Astrocyte of the cerebellum (primary cell): ENCODE results near the gene AK4.
"Not testable (repeated sequence)": the region's sequence is repeated elsewhere in the genome, so short reads cannot be mapped to it uniquely, and the experiment has no call there.

ENCODE experiments used
- DNase-seq: peaks from one replicate; pipeline ENCODE4 v3.0.0-alpha.2; 2011; ENCODE audit warnings: low read depth
- H3K4me3 ChIP-seq: 2 replicates; pipeline ENCODE4 v1.5.1; 2011; ENCODE audit warnings: mild to moderate bottlenecking, low read depth, low read length, moderate library complexity
- CTCF ChIP-seq: IDR thresholded peaks from 2 replicates; pipeline ENCODE4 v1.5.1; 2012; ENCODE audit warnings: low read length, low read depth, moderate library complexity, mild to moderate bottlenecking; ENCODE audit errors: missing control alignments
- in situ Hi-C: cut with HindIII; loops from 2 replicates; pipeline ENCODE4 v1.10.0; 2017; ENCODE audit warnings: low sequenced_read_pairs

Gene AK4

DNA sequence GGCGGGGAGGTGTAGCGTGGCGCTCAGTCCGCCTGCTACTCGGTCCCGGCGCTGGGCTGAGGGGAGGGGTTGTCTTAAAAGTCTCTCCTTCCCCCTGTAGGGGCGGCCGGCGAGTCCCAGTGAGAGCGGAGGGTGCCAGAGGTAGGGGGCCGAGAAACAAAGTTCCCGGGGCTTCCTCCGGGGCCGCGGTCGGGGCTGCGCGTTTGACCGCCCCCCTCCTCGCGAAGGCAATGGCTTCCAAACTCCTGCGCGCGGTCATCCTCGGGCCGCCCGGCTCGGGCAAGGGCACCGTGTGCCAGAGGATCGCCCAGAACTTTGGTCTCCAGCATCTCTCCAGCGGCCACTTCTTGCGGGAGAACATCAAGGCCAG is at the start of gene AK4:
TSS of gene AK4 (plus strand) at position 26 of the 370 bp plus-strand sequence. CDS start at position 231, 205 bp downstream.
- in situ Hi-C loops, DNase-seq: not testable (repeated sequence)
- H3K4me3 ChIP-seq: peak within 1 kb of the TSS; percentile 53

DNA sequence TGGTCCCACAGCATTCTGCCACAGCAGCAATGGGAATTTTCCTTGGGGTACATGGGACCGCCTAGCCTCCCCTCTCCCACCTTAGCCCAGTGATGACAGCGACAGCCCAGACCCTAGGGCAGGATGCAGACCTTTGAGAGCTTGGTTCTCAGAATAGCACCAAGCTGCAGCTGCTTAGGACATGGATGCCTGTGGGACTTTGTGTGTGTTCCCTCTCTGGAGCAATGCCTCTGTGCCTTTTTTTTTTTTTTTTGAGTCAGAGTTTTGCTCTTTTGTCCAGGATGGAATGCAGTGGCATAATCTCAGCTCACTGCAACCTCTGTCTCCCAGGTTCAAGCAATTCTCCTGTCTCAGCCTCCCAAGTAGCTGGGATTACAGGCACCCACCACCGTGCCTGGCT is 44.2 kb upstream of the AK4 start:
- TF ChIP-seq CTCF: no peak
- no peak for DNase-seq
- no peak overlapping the region for H3K4me3 ChIP-seq
- in situ Hi-C loops: no loop called here

DNA sequence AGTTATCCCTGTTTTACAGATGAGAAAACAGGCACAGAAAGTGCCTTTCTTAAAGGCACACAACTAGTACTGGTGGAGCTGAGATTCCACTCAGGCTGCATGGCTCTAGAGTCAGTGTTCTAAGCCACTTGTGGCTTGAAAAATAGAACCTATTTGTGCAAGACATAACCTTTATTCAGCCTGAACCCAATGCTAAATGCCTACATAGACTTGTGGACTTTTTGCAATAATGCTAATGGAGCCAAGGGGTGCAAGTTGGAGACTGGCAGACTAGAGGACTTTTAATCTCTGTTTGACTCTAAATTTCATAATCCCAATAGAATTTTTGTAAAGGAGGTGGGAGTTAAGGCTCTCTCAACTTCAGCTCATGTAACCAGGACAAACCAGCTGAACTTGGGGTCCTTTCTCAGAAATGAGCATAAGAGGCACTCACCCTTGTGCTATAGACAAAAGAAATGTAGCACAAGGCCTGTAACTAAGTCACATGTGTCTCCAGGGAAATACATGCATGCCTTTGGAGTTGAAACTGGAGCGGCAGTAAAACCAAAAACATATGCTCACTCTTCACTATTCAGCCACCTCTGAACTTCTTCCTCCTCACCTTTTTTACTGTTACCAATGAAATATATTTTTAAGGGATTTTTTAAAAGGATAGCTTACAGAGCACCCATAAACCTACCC is 43.0 kb upstream of the AK4 start:
- DNase-seq: no peak
- in situ Hi-C loops: no loop called here
- TF ChIP-seq CTCF: no peak
- no peak overlapping the region for H3K4me3 ChIP-seq

DNA sequence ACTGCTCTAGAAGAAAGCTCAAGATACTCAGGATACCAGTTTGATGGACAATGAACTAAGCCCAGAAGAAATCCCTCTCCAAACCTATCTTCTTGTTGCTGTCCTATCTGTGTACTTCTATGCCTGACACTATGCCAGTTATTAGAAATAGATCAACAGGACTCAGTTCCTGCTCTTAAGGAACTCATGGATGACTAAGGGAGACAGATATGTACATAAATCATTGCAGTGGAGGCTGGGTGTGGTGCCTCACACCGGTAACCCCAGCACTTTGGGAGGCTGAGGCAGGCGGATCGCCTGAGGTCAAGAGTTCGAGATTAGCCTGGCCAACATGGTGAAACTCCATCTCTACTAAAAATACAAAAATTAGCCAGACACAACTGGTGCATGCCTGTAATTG is 42.4 kb upstream of the AK4 start:
- no peak overlapping the region for H3K4me3 ChIP-seq
- no peak for TF ChIP-seq CTCF
- DNase-seq: no peak
- in situ Hi-C loops: no loop called here

GRCh38 chr1:65108025-65108642 is 39.9 kb upstream of the AK4 start:
- in situ Hi-C loops: no loop called here

DNA sequence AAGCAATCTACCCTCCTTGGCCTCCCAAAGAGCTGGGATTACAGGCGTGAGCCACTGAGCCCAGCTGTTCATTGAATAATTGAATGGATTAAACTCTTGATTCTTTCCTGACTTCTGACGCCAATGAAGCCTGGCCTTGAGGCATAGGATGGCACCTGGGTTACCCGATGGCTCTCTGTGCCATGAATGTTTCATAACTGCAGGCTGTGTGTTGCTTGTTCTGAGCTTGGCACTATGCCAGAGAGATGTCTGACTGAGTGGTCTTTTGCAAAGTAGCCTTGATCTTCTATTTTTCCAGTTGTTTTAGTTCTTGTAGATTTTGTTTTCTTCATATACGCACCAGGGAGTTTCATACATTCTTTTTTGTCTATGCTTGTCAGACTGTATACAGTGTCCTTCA is 38.5 kb upstream of the AK4 start:
- no peak for DNase-seq
- H3K4me3 ChIP-seq: no peak overlapping the region
- TF ChIP-seq CTCF: no peak
- in situ Hi-C loops: no loop called here

More at GRCh38 chr1:65108025-65108642, 39.9 kb upstream of the AK4 start:
- H3K4me3 ChIP-seq: no peak overlapping the region
- no peak for DNase-seq
- no peak for TF ChIP-seq CTCF

- TF ChIP-seq CTCF: no peak
- in situ Hi-C loops: no loop called here
- no peak for DNase-seq
- no peak overlapping the region for H3K4me3 ChIP-seq
Observed at GRCh38 chr1:65112811-65113210, 35.2 kb upstream of the AK4 start.
